ENCODE measurements around the gene HDAC4. TPM values are rescaled to one million over a fixed set of nuclear protein-coding genes. Genes with fewer than 3 reads are reported as not detected.

The HDAC4 gene
- total RNA-seq, 1 donor from 2014 or later: 7.8 TPM

GRCh38 chr2:239323447-239323846 is 77.4 kb downstream of the HDAC4 start:
- no peak for TF ChIP-seq CTCF (IDR thresholded peaks at IDR 0.05; ENCODE audit: insufficient read depth, low read length, poor library complexity, severe bottlenecking)
- Histone ChIP-seq H3K36me3 (ENCODE audit: control insufficient read depth, insufficient read depth, low read length) (no peaks in the 10 kb centered on the region), H3K4me3 (ENCODE audit: low read depth, low read length) (no peak overlapping the region), H3K27me3 (ENCODE audit: control insufficient read depth, insufficient read depth, low read length) (no peaks in the 10 kb centered on the region)
- DNase-seq (ENCODE audit: low read depth): no peak

GRCh38 chr2:239322416-239323086 is 78.3 kb downstream of the HDAC4 start:
- Histone ChIP-seq H3K4me3 (ENCODE audit: low read depth, low read length) (no peak overlapping the region), H3K36me3 (ENCODE audit: control insufficient read depth, insufficient read depth, low read length) (no peaks in the 10 kb centered on the region), H3K27me3 (ENCODE audit: control insufficient read depth, insufficient read depth, low read length) (no peaks in the 10 kb centered on the region)
- no peak for TF ChIP-seq CTCF (IDR thresholded peaks at IDR 0.05; ENCODE audit: insufficient read depth, low read length, poor library complexity, severe bottlenecking)
- DNase-seq (ENCODE audit: low read depth): no peak

- H3K27me3 ChIP-seq (ENCODE audit: control insufficient read depth, insufficient read depth, low read length): no peaks in the 10 kb centered on the region
- H3K36me3 ChIP-seq (ENCODE audit: control insufficient read depth, insufficient read depth, low read length): no peaks in the 10 kb centered on the region
- H3K4me3 ChIP-seq (ENCODE audit: low read depth, low read length): no peak overlapping the region
- DNase-seq (ENCODE audit: low read depth): no peak
- TF ChIP-seq CTCF (IDR thresholded peaks at IDR 0.05; ENCODE audit: insufficient read depth, low read length, poor library complexity, severe bottlenecking): no peak
These were observed 79.0 kb downstream of the HDAC4 start for GRCh38 chr2:239321596-239322415.

GRCh38 chr2:239318790-239319661 is 81.8 kb downstream of the HDAC4 start:
- Histone ChIP-seq H3K4me3 (ENCODE audit: low read depth, low read length) (peak overlapping the region; percentile 19), H3K36me3 (ENCODE audit: control insufficient read depth, insufficient read depth, low read length) (no peaks in the 10 kb centered on the region), H3K27me3 (ENCODE audit: control insufficient read depth, insufficient read depth, low read length) (no peaks in the 10 kb centered on the region)
- no peak for TF ChIP-seq CTCF (IDR thresholded peaks at IDR 0.05; ENCODE audit: insufficient read depth, low read length, poor library complexity, severe bottlenecking)
- no peak for DNase-seq (ENCODE audit: low read depth)

GRCh38 chr2:239318151-239318611 is 82.6 kb downstream of the HDAC4 start:
- H3K36me3 ChIP-seq (ENCODE audit: control insufficient read depth, insufficient read depth, low read length): no peaks in the 10 kb centered on the region
- DNase-seq (ENCODE audit: low read depth): no peak
- H3K27me3 ChIP-seq (ENCODE audit: control insufficient read depth, insufficient read depth, low read length): no peaks in the 10 kb centered on the region
- no peak for TF ChIP-seq CTCF (IDR thresholded peaks at IDR 0.05; ENCODE audit: insufficient read depth, low read length, poor library complexity, severe bottlenecking)
- no peak overlapping the region for H3K4me3 ChIP-seq (ENCODE audit: low read depth, low read length)

Measured in kidney epithelial cell (primary cell).